WERI-Rb-1 (cell line): ENCODE results near the gene ATF4.

Experiments used
- DNase-seq: peaks from one replicate; pipeline ENCODE4 v3.0.0-alpha.2; 2020
- H3K27ac ChIP-seq: fragments of 250-450 bp; sonication (Bioruptor Pico); 2 replicates; pipeline ENCODE4 v1.5.1; 2020; ENCODE audit warnings: mild to moderate bottlenecking, moderate library complexity
- H3K27me3 ChIP-seq: fragments of 250-450 bp; sonication (Bioruptor Pico); 2 replicates; pipeline ENCODE4 v1.5.1; 2021; ENCODE audit warnings: mild to moderate bottlenecking, low read depth, moderate library complexity; ENCODE audit not compliant: insufficient read depth, severe bottlenecking
- H3K36me3 ChIP-seq: fragments of 250-450 bp; sonication (Bioruptor Pico); 2 replicates; pipeline ENCODE4 v1.5.1; 2020; ENCODE audit warnings: mild to moderate bottlenecking, moderate library complexity
- H3K4me3 ChIP-seq: 2 replicates; pipeline ENCODE4 v1.5.1; 2011; ENCODE audit warnings: low read depth, mild to moderate bottlenecking, control low read depth, low read length
- H3K9me3 ChIP-seq: fragments of 250-450 bp; sonication (Bioruptor Pico); 2 replicates; pipeline ENCODE4 v1.5.1; 2021; ENCODE audit warnings: mild to moderate bottlenecking, moderate library complexity; ENCODE audit not compliant: severe bottlenecking
- CTCF ChIP-seq: IDR thresholded peaks from 2 replicates; pipeline ENCODE4 v1.5.1; 2011; ENCODE audit warnings: low read depth, mild to moderate bottlenecking, control low read depth, inconsistent platforms, low read length

ATF4 gene

GRCh38 chr22:39479254-39479653, 41.1 kb upstream of the ATF4 start:
- H3K27ac ChIP-seq: no peak overlapping the region
- no peak overlapping the region for H3K4me3 ChIP-seq
- H3K27me3 ChIP-seq: no peaks in the 10 kb centered on the region
- peaks cover 9% of the 10 kb centered on the region for H3K36me3 ChIP-seq
- no peak for DNase-seq
- no peaks in the 10 kb centered on the region for H3K9me3 ChIP-seq
- TF ChIP-seq CTCF: no peak

GRCh38 chr22:39480557-39480956, 39.8 kb upstream of the ATF4 start:
- Histone ChIP-seq H3K27me3 (no peaks in the 10 kb centered on the region), H3K27ac (no peak overlapping the region), H3K9me3 (no peaks in the 10 kb centered on the region), H3K4me3 (no peak overlapping the region), H3K36me3 (peaks cover 9% of the 10 kb centered on the region)
- no peak for DNase-seq
- TF ChIP-seq CTCF: no peak

GRCh38 chr22:39481054-39481453, 39.3 kb upstream of the ATF4 start:
- no peak for TF ChIP-seq CTCF
- no peaks in the 10 kb centered on the region for H3K27me3 ChIP-seq
- no peak overlapping the region for H3K4me3 ChIP-seq
- H3K36me3 ChIP-seq: peaks cover 9% of the 10 kb centered on the region
- H3K27ac ChIP-seq: no peak overlapping the region
- DNase-seq: no peak
- H3K9me3 ChIP-seq: no peaks in the 10 kb centered on the region

GRCh38 chr22:39481595-39481994, 38.8 kb upstream of the ATF4 start:
- no peak for DNase-seq
- no peak overlapping the region for H3K4me3 ChIP-seq
- no peak overlapping the region for H3K27ac ChIP-seq
- no peaks in the 10 kb centered on the region for H3K9me3 ChIP-seq
- no peaks in the 10 kb centered on the region for H3K27me3 ChIP-seq
- no peak for TF ChIP-seq CTCF
- peaks cover 9% of the 10 kb centered on the region for H3K36me3 ChIP-seq

GRCh38 chr22:39482768-39483167, 37.6 kb upstream of the ATF4 start:
- no peaks in the 10 kb centered on the region for H3K9me3 ChIP-seq
- H3K27ac ChIP-seq: no peak overlapping the region
- no peak for DNase-seq
- no peak for TF ChIP-seq CTCF
- no peak overlapping the region for H3K4me3 ChIP-seq
- H3K27me3 ChIP-seq: no peaks in the 10 kb centered on the region
- peaks cover 2% of the 10 kb centered on the region for H3K36me3 ChIP-seq
